GM19438 (cell line): ENCODE data around the gene ALLC.
"Not testable (repeated sequence)": the region's sequence is repeated elsewhere in the genome, so short reads cannot be mapped to it uniquely, and the experiment has no call there.

Source experiments
- ATAC-seq: cut with Tn5 transposase; IDR thresholded peaks from one replicate; pipeline ENCODE4 v1.9.1; 2021; ENCODE audit warnings: low read depth; ENCODE audit not compliant: unreplicated experiment

Gene ALLC

DNA sequence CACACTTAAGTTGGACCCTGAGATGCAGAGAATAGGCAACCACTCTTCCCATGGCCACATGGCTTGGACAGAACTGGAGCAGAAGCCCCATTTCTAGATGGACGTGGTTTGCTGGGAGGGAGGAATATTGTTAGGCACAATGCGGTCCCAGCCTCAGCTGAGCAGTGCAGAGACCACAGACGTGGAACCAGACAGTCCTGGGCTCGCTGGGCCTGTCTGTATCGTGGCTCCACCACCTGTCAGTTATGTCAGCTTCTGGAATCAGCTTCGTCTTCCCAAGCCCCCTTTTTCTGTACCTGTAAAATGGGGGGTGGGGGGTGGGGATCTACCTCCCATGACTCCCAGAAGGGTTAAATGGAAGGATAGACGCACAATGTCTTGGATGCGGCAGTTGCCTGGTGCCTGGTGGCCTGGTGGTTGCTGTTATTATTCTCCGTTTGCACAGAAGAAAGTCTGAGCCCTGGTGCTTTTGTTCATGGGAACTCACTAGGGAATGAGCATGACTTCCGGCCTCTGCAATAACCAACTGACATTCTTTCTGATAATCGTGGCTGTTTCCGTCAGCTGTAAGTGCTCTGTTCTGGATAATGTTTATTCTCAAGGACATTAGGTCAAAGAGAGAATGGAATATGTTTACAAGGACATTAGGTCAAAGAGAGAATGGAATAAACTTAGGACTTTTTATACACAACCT, 31.7 kb upstream of the ALLC start:
- ATAC-seq, result no peak

GRCh38 chr2:3626812-3627499, 31.0 kb upstream of the ALLC start:
- ATAC-seq, result no peak

GRCh38 chr2:3627500-3628100, 30.4 kb upstream of the ALLC start:
- no peak for ATAC-seq

GRCh38 chr2:3628241-3628679, 29.7 kb upstream of the ALLC start:
- no peak for ATAC-seq

- no peak for ATAC-seq
These were observed 29.2 kb upstream of the ALLC start for GRCh38 chr2:3628800-3629199.

DNA sequence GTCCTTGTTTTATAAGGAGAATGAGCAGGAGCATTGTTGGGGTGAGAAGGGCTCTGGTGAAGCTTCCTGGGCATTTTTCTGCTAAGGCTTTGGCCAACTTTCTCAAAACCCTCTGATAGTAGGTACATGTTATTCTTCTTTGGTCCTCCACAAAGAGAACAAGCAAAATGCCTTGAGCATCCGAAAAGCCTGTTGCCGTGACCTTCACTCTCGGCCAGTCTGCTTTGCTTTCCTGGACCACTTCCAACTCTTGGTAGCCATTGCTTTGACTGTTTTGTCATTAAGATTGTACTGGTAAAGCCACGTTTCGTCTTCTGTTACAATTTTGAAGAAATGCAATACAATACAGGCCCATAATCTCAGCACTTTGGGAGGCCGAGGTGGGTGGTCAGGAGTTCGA, 27.4 kb upstream of the ALLC start:
- no peak for ATAC-seq

DNA sequence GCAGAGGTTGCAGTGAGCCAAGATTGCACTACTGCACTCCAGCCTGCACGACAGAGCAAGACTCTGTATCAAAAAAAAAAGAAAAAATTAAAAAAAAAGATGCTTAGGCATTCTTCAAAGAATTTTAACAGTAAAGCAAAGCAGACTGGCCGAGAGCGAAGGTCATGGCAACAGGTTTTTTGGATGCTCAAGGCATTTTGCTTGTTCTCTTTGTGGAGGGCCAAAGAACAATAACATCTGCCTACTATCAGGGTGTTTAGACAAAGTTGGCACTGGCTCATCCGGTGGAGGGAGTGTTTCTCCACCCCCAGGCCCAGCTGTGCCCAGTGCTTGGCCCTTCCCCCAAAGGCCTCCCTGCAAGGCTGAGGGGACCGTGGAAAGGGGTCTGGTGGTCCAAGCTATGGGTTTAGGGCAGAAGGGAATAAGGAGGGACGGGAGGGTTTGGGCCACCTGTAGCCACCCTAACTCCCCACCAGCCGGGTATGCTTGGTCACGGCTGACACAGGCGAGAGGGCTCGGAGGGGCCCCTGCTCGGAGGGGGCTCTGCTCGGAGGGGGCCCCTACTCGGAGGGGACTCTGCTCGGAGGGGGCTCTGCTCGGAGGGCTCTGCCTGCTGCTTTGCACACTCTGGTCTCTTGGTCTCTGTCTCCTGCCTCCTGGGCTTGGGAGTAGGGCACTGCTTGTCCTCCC, 26.7 kb upstream of the ALLC start:
- ATAC-seq, result no peak

- no peak for ATAC-seq
These were observed 25.9 kb upstream of the ALLC start for GRCh38 chr2:3631851-3632659.

DNA sequence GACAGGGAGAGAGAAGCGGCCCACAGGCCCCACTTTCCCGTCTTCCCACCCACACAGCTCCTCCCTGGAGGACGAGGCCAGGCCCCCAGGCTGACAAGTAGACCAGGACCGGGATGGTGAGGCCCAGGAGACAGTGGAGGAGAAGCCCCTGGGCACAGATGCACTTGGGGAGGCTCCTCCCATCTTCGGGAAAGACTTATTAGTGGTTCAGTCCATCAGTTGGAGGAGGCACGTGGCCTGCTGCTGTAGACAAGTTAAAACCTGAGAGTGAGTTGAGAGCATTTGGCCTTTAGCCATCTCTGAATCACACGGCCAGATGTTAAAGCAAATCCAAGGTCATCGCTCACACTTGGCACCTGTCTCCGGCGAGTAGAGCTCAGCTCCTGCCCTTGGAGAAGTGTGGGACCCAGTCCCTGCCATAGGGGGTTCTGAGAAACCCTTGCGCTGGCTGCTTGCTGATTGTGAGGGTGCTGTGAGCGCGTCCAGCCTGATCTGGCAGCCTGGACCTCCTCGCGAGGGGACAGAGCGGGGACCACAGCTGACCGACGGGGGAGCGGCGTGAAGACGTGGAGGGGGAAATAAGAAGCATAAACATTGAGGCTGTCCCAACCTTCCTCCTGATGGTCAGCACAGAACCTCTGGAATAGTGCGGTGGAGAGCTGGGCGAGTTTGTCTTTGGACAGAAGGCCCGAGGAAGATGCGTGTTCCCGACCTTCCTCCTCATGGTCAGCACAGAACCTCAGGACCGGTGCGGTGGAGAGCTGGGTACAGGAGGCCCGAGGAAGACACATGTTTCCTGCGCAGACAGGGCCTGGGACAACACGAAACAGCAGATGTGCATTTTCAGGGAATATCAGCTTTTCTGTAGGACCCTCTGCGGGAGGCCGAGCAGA, 24.7 kb upstream of the ALLC start:
- ATAC-seq, result no peak

DNA sequence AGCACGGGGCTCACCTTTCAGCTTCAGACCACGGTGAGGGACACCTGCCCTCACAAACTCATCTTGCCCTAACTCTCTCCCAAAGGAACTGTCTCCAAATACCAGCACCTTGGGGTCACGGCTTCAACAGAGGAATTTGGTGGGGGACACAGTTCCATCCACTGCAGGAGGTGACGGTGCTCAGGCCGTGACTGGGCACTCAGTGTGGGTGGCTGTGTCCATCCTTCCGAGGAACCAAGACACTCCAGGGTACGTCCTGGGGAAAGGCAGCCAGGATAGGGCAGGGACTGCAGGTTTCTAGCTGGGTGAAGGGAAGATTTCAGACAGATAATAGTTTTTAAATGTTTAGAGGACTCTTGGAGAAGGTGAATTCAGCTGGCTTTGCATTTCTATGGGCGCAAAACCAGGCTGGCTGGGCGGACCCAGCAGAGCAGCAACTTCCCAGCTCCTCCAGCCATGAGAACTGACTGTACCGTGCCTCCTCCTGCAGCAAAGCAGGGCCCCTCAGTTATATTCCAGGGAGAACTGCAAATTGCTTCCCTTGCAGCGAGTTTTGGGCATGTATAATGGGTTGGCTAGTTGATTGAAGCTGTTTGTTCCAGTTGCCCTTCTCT, 23.9 kb upstream of the ALLC start:
- ATAC-seq, result no peak

- ATAC-seq, result no peak
These were observed 23.3 kb upstream of the ALLC start for GRCh38 chr2:3634596-3635121.

GRCh38 chr2:3635171-3635974, 22.6 kb upstream of the ALLC start:
- ATAC-seq, result no peak

DNA sequence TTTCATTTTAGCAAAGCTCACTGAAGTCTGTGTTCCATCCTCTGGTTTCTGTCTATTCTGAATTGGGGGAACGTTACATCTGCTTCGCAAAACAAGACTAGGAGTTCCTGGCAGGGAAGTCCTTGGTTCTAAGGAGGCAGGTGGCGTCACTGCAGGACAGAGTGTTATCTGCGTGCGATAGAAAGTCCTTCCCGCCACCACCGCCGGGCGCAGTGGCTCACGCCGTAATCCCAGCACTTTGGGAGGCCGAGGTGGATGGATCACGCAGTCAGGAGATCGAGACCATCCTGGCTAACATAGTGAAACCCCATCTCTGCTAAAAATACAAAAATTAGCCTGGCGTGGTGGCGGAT, 22.0 kb upstream of the ALLC start:
- ATAC-seq, result not testable (repeated sequence)

GRCh38 chr2:3636586-3637310, 21.3 kb upstream of the ALLC start:
- ATAC-seq, result no peak

GRCh38 chr2:3637311-3637675, 20.7 kb upstream of the ALLC start:
- no peak for ATAC-seq

- ATAC-seq, result no peak
These were observed 20.1 kb upstream of the ALLC start for GRCh38 chr2:3637692-3638455.

DNA sequence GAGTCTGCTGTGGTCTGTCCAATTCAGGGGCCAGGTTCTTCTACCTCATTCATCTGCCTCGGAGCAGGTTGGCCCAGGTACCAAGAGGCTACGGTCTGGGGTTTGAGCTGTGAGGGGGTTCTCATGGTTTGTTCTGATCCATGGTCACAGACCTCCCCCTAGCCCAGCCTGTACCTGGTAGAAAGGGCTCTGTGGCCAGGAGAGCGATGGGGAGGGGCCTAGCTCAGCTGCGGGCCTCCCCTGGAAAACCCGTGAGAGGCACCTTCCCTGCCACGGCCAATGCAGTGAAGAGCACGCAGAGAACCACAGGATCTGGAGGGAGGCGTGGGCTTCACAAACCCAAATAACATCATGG, 19.6 kb upstream of the ALLC start:
- ATAC-seq, result no peak
